ENCODE results near the gene B3GAT3. TPM values are rescaled to one million over a fixed set of nuclear protein-coding genes. Genes with fewer than 3 reads are reported as not detected.
A peak's percentile ranks its signal among the peaks of the same experiment; 100 is the strongest.

B3GAT3 gene
- total and polyA plus RNA-seq, 9 donors = 1.3 to 56.6 (median 33.6) TPM

DNA sequence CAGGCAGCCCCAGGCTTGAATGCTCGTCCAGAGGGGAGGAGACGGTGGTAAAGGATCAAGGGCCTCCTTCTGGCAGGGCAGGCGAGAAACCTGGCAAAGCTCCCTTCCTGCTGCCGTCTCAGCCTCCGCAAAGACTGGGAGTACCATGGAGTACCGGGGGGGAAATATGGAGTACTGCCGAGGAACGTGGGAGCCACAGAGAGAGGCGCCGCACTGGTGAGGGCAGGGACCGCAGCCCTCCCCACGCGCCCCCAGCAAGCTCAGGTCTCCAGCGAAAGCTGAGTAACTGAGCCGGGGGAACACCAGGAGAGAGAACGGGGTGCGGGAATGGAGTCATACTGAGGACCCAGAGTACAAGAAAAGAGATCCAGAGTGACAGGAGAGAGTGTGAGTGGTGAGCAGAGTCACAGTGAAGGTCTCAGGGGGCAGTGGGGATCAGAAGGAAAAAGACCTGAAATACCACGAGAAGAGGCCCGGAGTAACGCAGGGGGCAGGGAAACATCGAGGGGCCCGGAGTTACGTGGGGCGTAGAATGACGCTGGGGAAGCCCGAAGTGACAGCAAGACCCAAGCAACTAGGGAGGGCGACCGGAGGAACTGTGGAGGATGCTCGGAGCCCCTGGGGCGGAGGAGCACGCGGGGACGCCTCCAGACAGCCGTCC, 10.0 kb downstream of the B3GAT3 start:
- H3K36me3 ChIP-seq = no peaks in the 10 kb centered on the region
- peaks cover 11% of the 10 kb centered on the region for H3K4me1 ChIP-seq (ENCODE audit: insufficient read depth)
- no peaks in the 10 kb centered on the region for H3K27me3 ChIP-seq
- WGBS, 3 donors = 0 to 1% (median 0%) methylated on average over 33 to 34 of the region's 34 CpGs
- H3K9me3 ChIP-seq = no peaks in the 10 kb centered on the region
- H3K4me3 ChIP-seq = peak overlapping the region; percentile 70
- intact Hi-C loops (cut with DNase I) = no loop called here
- H3K27ac ChIP-seq = peak overlapping the region; percentile 91 to 98
- TF ChIP-seq EP300 (IDR thresholded peaks at IDR 0.05) (no peak), POLR2A (IDR thresholded peaks at IDR 0.05) (no peak)
- TF ChIP-seq, protein P1, sequence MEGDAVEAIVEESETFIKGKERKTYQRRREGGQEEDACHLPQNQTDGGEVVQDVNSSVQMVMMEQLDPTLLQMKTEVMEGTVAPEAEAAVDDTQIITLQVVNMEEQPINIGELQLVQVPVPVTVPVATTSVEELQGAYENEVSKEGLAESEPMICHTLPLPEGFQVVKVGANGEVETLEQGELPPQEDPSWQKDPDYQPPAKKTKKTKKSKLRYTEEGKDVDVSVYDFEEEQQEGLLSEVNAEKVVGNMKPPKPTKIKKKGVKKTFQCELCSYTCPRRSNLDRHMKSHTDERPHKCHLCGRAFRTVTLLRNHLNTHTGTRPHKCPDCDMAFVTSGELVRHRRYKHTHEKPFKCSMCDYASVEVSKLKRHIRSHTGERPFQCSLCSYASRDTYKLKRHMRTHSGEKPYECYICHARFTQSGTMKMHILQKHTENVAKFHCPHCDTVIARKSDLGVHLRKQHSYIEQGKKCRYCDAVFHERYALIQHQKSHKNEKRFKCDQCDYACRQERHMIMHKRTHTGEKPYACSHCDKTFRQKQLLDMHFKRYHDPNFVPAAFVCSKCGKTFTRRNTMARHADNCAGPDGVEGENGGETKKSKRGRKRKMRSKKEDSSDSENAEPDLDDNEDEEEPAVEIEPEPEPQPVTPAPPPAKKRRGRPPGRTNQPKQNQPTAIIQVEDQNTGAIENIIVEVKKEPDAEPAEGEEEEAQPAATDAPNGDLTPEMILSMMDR (IDR thresholded peaks at IDR 0.05) = no peak
- peak; percentile 75 to 86 (median 78) for DNase-seq

DNA sequence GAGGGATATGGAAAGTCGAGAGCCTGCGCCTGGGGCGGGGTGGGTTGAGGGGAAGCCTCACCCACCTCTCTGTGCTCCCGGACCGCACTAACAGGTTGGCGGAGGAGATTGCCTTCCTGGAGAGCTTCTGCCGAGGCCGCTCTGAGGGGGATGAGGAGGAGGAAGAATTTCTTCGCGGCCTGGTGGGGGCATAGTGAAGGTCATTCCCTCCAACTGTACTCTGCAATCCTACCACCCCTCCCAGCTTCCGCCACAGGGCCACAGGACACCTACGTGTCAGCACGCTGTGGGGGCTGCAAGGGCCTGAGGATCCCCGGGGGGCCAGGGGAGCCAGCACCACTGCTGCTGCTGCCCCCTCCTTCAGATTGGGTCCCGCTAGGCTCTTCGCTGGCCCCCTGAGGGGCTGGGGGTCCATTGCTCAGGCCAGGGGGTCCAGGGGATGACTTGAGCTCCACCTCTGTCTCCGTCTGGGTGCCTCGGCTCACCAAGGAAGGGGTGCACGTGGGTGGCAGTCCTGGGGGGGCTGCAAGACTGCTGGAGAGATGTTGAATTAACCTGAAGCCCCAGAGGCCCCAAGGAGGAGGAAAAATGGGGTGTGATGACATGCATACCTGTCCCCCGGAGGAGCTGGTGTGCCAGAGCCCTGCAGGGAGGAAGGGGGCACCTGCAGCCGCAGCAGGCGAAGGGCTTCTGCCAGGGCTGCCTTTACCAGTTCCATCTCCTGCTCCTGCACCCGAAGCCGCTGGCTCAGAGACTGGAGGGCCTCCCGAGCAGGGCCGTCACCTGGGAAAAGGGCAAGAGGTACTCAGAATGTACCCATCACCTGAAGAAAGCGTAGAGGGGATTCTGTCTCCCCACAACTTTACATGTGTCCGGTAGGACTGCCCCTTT, 10.7 kb downstream of the B3GAT3 start:
- Histone ChIP-seq H3K4me1 (ENCODE audit: insufficient read depth) (peaks cover 11% of the 10 kb centered on the region), H3K27me3 (no peaks in the 10 kb centered on the region), H3K4me3 (peak overlapping the region; percentile 70), H3K36me3 (no peaks in the 10 kb centered on the region), H3K9me3 (no peaks in the 10 kb centered on the region), H3K27ac (peak overlapping the region; percentile 91 to 98)
- TF ChIP-seq EP300 (IDR thresholded peaks at IDR 0.05) = no peak
- TF ChIP-seq POLR2A (IDR thresholded peaks at IDR 0.05) = no peak
- TF ChIP-seq, protein P1 (IDR thresholded peaks at IDR 0.05) = no peak
- intact Hi-C loops (cut with DNase I) = no loop called here
- WGBS, 3 donors = 51 to 55% (median 52%) methylated on average over 28 of the region's 28 CpGs
- DNase-seq = peak in 1 of 5 donors; percentile 49

DNA sequence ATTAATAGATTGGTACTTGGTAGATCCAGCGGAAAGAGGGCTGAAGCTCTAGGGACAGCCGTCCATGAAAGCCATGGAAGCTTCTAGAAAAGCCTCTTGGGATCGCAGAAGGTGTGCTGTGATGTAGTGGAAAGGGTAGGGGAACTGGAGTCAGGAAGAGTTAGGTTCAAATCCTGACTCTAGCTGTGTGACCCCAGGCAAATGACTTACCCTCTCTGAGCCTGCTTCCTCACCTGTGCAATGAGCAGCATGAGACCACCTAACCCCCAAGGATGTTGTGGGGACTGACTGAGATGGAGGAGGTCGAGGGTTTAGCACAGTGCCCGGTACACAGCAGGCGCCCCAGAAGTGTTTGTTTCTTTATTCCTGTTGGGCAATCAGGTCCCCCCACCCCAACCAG, 11.4 kb downstream of the B3GAT3 start:
- no peaks in the 10 kb centered on the region for H3K9me3 ChIP-seq
- no peaks in the 10 kb centered on the region for H3K36me3 ChIP-seq
- H3K4me3 ChIP-seq = no peak overlapping the region
- 82 to 90% (median 85%) methylated on average over 6 of the region's 6 CpGs for WGBS, 3 donors
- no peak overlapping the region for H3K27ac ChIP-seq
- intact Hi-C loops (cut with DNase I) = no loop called here
- TF ChIP-seq, protein P1 (IDR thresholded peaks at IDR 0.05) = no peak
- TF ChIP-seq EP300 (IDR thresholded peaks at IDR 0.05) (no peak), POLR2A (IDR thresholded peaks at IDR 0.05) (no peak)
- peaks cover 11% of the 10 kb centered on the region for H3K4me1 ChIP-seq (ENCODE audit: insufficient read depth)
- H3K27me3 ChIP-seq = no peaks in the 10 kb centered on the region
- DNase-seq = no peak

DNA sequence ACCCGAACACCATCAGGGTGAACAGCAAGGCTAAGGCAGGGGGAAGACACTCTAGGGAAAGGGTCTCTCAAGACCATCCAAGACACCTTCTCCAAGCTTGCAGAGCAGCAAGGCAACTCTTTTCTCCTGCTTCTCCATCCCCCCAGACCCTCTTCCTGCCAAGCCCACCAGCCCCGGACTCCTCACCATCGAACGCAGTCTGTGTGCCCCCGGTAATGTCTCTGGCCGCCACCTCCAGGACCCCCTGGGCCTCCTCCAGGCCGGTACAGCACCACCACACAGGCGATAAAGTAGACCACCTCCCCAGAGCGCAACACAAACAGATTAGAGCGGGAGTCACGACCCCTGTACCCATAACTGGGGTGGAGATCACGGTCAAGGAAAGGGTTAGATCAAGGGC, 13.0 kb downstream of the B3GAT3 start:
- H3K4me3 ChIP-seq = no peak overlapping the region
- TF ChIP-seq, protein P1 (IDR thresholded peaks at IDR 0.05) = no peak
- TF ChIP-seq POLR2A (IDR thresholded peaks at IDR 0.05) (no peak), EP300 (IDR thresholded peaks at IDR 0.05) (no peak)
- H3K9me3 ChIP-seq = no peaks in the 10 kb centered on the region
- no peak overlapping the region for H3K27ac ChIP-seq
- intact Hi-C loops (cut with DNase I) = no loop called here
- no peaks in the 10 kb centered on the region for H3K36me3 ChIP-seq
- peaks cover 11% of the 10 kb centered on the region for H3K4me1 ChIP-seq (ENCODE audit: insufficient read depth)
- H3K27me3 ChIP-seq = no peaks in the 10 kb centered on the region
- no peak for DNase-seq
- 85 to 90% (median 86%) methylated on average over 12 of the region's 12 CpGs for WGBS, 3 donors
